ENCODE results near the gene CRB2. TPM values are rescaled to one million over a fixed set of nuclear protein-coding genes. Genes with fewer than 3 reads are reported as not detected.
A peak's percentile ranks its signal among the peaks of the same experiment; 100 is the strongest.

The CRB2 gene
- total RNA-seq, 6 experiments from 2014 or later = not detected

DNA sequence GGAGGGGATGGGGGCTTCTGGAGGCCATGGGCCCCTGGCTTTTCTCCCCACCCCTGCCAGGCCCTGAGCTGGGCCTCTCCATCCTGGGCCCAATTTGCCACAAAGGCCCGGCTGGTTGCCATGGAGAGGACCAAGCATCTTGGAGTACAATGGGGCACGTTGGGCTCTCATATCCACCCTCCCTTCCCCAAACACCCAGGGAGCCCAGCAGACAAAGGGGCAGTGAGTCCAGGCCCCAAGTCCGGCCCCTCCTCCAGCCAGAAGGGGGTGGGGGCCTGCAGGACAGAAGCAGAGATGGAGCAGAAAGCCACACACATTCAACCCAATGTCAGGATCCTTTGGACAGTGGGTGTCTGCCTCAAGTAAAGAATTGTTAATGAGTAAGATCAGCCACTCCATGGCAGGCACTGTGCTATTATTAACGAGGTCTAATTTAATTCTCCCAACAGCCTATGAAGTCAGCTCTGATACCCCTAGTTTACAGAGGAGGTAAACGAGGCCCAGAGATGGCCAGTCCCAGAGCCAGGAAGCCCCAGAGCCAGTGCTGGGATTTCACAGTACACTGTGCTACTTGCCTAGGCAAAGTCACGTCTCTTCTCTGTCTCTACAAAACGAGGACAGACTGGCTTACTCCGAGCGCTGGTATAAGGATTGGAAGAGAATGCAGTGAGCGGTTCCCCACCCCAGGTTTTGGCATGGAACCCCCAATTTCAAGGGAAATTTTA is 2.3 kb downstream of the CRB2 start:
- intact Hi-C loops (cut with DNase I) = no loop called here
- 55% methylated on average over 3 of the region's 10 CpGs for WGBS (ENCODE audit: insufficient coverage, low coverage, low lambda C conversion rate, missing lambda C conversion rate)
- Histone ChIP-seq H3K4me1 (peaks cover 0 to 6% (median 0%) of the 10 kb centered on the region in 4 donors), H3K9me3 (no peaks in the 10 kb centered on the region), H3K4me3 (no peak overlapping the region), H3K27ac (no peak overlapping the region), H3K27me3 (no peaks in the 10 kb centered on the region), H3K36me3 (no peaks in the 10 kb centered on the region)
- ATAC-seq (no peak), DNase-seq (no peak)
- TF ChIP-seq, protein P1, sequence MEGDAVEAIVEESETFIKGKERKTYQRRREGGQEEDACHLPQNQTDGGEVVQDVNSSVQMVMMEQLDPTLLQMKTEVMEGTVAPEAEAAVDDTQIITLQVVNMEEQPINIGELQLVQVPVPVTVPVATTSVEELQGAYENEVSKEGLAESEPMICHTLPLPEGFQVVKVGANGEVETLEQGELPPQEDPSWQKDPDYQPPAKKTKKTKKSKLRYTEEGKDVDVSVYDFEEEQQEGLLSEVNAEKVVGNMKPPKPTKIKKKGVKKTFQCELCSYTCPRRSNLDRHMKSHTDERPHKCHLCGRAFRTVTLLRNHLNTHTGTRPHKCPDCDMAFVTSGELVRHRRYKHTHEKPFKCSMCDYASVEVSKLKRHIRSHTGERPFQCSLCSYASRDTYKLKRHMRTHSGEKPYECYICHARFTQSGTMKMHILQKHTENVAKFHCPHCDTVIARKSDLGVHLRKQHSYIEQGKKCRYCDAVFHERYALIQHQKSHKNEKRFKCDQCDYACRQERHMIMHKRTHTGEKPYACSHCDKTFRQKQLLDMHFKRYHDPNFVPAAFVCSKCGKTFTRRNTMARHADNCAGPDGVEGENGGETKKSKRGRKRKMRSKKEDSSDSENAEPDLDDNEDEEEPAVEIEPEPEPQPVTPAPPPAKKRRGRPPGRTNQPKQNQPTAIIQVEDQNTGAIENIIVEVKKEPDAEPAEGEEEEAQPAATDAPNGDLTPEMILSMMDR (IDR thresholded peaks at IDR 0.05) = no peak
- no peak for TF ChIP-seq POLR2A (IDR thresholded peaks at IDR 0.05)

DNA sequence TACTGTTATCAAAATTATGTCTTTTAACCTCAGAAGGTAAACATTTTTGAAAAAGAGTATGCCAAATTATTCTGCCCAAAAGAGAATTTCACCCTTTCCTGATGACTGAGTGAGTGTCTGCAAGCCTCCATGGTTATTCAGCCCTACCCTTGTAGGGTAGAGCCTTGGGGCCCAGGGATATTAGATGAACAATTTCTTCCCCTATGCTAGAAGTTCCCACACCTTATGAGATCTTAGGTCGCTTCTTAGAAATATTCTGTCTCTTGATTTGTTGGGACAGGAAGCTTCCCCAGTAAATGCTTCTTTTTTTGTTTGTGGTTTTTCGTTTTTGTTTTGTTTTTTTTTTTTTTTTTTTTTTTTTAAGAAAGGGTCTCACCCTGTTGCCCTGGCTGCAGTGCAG is 3.1 kb downstream of the CRB2 start:
- 47% methylated on average over 2 of the region's 2 CpGs for WGBS (ENCODE audit: insufficient coverage, low coverage, low lambda C conversion rate, missing lambda C conversion rate)
- TF ChIP-seq POLR2A (IDR thresholded peaks at IDR 0.05) = no peak
- TF ChIP-seq, protein P1 (IDR thresholded peaks at IDR 0.05) = no peak

DNA sequence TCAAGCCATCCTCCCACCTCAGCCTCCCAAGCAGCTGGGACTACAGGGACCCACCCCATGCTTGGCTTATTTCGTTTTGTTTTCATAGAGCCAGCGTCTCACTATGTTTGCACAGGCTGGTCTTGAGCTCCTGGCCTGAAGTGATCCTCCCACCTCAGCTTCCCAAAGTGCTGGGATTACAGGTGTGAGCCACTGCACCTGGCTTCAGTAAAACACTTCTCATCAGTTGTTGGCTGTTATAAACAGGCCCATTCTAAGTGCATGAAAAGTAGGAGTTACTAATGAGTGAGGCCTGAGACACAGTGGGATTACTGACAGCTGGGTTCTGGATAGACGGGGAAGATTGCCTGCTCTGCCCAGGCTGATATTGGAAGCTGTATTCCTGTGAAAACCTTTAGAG is 3.5 kb downstream of the CRB2 start:
- TF ChIP-seq, protein P1 (IDR thresholded peaks at IDR 0.05) = no peak
- no peak for TF ChIP-seq POLR2A (IDR thresholded peaks at IDR 0.05)
- no peak overlapping the region for H3K4me3 ChIP-seq
- 45% methylated on average over 3 of the region's 3 CpGs for WGBS (ENCODE audit: insufficient coverage, low coverage, low lambda C conversion rate, missing lambda C conversion rate)
- no peak overlapping the region for H3K27ac ChIP-seq
- ATAC-seq (no peak), DNase-seq (no peak)
- no peaks in the 10 kb centered on the region for H3K27me3 ChIP-seq
- H3K4me1 ChIP-seq = no peaks in the 10 kb centered on the region
- no peaks in the 10 kb centered on the region for H3K9me3 ChIP-seq
- H3K36me3 ChIP-seq = no peaks in the 10 kb centered on the region
- intact Hi-C loops (cut with DNase I) = no loop called here

More for the DNA sequence above, 3.1 kb downstream of the CRB2 start:
- Histone ChIP-seq H3K4me1 (peaks cover 0 to 3% (median 0%) of the 10 kb centered on the region in 4 donors), H3K36me3 (no peaks in the 10 kb centered on the region), H3K4me3 (no peak overlapping the region), H3K27me3 (no peaks in the 10 kb centered on the region), H3K9me3 (no peaks in the 10 kb centered on the region), H3K27ac (no peak overlapping the region)
- no peak for ATAC-seq
- intact Hi-C loops (cut with DNase I) = no loop called here
- DNase-seq = no peak

DNA sequence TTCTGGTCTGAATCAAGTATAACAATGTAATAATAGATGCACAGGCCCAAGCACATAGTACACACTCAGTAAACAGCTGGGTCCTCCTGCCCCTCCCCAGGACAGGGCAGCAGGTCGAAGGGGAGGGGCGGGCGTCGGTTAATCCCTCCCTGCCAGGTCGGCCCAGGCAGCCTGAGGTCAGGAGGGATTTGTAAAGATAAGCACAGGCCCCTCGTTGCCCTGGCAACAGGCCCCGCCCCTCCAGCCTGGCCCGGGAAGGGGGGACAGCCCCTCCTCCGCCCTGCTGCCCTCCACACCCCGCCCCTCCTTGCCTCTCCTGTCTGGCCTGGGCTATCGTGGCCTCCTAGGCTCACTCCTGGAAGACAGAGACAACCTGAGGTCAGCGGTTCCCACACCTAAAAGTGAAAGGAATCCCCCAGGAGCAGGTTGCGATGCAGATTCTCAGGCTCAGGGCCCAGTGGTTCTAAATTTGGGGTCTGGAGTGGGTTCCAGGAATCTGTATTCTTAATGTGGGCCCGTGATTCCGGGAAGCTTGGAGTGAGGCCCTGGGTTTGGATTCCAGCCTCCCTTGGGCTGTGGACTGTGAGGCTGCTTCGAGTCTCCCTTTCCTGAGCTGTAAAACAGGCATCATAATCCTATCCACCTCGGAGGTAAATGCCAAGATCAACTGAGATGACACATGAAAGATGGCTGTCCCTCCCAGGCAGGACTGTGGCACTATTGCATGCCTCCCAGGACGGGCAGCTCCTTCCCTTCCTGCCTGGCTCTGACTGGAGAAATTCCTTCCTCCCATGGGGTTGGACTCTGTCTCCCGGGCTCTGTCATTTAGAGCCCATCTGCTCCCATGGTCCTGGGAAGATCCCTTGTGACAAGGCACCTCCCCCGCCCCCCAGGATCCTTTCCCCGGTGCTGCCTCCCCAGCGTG is 4.4 kb downstream of the CRB2 start:
- WGBS (ENCODE audit: insufficient coverage, low coverage, low lambda C conversion rate, missing lambda C conversion rate) = 27% methylated on average over 3 of the region's 22 CpGs
- no peaks in the 10 kb centered on the region for H3K27me3 ChIP-seq
- no peak for TF ChIP-seq POLR2A (IDR thresholded peaks at IDR 0.05)
- TF ChIP-seq, protein P1 (IDR thresholded peaks at IDR 0.05) = no peak
- H3K9me3 ChIP-seq = no peaks in the 10 kb centered on the region
- ATAC-seq = peak in 3 of 4 donors; percentile 26 to 44 (median 35)
- intact Hi-C loops (cut with DNase I) = no loop called here
- H3K4me3 ChIP-seq = no peak overlapping the region
- no peaks in the 10 kb centered on the region for H3K4me1 ChIP-seq
- no peak overlapping the region for H3K27ac ChIP-seq
- H3K36me3 ChIP-seq = no peaks in the 10 kb centered on the region
- DNase-seq = peak in 1 of 3 donors; percentile 45
